Stomach (tissue), 9 donors: ENCODE data around the gene ATP11B. TPM values are rescaled to one million over a fixed set of nuclear protein-coding genes. Genes with fewer than 3 reads are reported as not detected.

Source experiments
- DNase-seq, 2 donors: peaks; one replicate each; pipeline versions ENCODE4 v3.0.0 to v3.0.0-alpha.2; 2013 to 2019
- H3K27ac ChIP-seq, 5 donors: fragments of 200-600 bp in 4 of 5; sonication (generic) in 4 of 5; one replicate each; pipeline ENCODE4 v1.5.1; 2013 to 2019; ENCODE audit warnings: mild to moderate bottlenecking in 1 of 5, moderate library complexity in 1 of 5
- H3K27me3 ChIP-seq, 3 donors: fragments of 200-600 bp; sonication (generic); one replicate each; pipeline ENCODE4 v1.5.1; 2017 to 2019; ENCODE audit warnings: mixed run types in 1 of 3
- H3K36me3 ChIP-seq, 4 donors: fragments of 200-600 bp; sonication (generic); 1 replicate in 3 of 4; 2 replicates in 1 of 4; pipeline ENCODE4 v1.5.1; 2016 to 2019
- H3K4me1 ChIP-seq, 4 donors: fragments of 200-600 bp; sonication (generic); one replicate each; pipeline ENCODE4 v1.5.1; 2016 to 2019
- H3K4me3 ChIP-seq, 4 donors: fragments of 200-600 bp; sonication (generic) in 3 of 4; one replicate each; pipeline ENCODE4 v1.5.1; 2016 to 2019; ENCODE audit warnings: mild to moderate bottlenecking in 1 of 4
- H3K9me3 ChIP-seq, 4 donors: fragments of 200-600 bp; sonication (generic); one replicate each; pipeline ENCODE4 v1.5.1; 2016 to 2019
- EP300 ChIP-seq: sonication (generic); formaldehyde crosslinking; IDR thresholded peaks from one replicate; pipeline ENCODE4 v1.6.1; 2017; ENCODE audit warnings: antibody characterized with exemption
- POLR2A ChIP-seq, 4 donors: fragments of 450-650 bp; IDR thresholded peaks; one replicate each; pipeline ENCODE4 v1.6.1; 2016; ENCODE audit warnings: antibody characterized with exemption in 4 of 4, control low read depth in 2 of 4, mild to moderate bottlenecking in 1 of 4, moderate library complexity in 1 of 4
- POLR2AphosphoS5 ChIP-seq, 3 donors: sonication (generic); formaldehyde crosslinking; IDR thresholded peaks; one replicate each; pipeline ENCODE4 v1.6.1; 2016; ENCODE audit warnings: antibody characterized with exemption in 3 of 3
- WGBS, 5 donors: extraction: QIAGEN DNeasy Blood & Tissue Kit in 3 of 5; methylation state at CpG; one replicate each; pipeline versions ENCODE4 v1.1.5 to v1.1.7; 2013 to 2018; 5-methylcytosine and 5-hydroxymethylcytosine counted together
- intact Hi-C: fragments of 100-400 bp; cut with DNase I; formaldehyde crosslinking; loops from one replicate; pipeline ENCODE4 v1.15.1; 2023; ENCODE audit warnings: low total_unique reads
- polyA plus RNA-seq, 3 donors: library from polyadenylated mRNA; stranded (reverse); fragments of 200-250 nt; gene quantifications; one replicate each; pipeline ENCODE4 v1.2.3, GENCODE V29; 2013
- total RNA-seq, 5 donors: library from RNA; depleted of rRNA; stranded (reverse); fragments of >200 nt; gene quantifications; one replicate each; pipeline versions ENCODE4 v1.1.0 to v1.2.3, GENCODE V29; 2014 to 2016
- TF ChIP-seq, protein P1 (sequence below), 7 experiments: fragments of 450-650 bp in 4 of 7; fragments of 200-600 bp in 3 of 7; sonication (generic) in 3 of 7; IDR thresholded peaks; one replicate each; pipeline ENCODE4 v1.5.1; 2016 to 2019; ENCODE audit warnings: antibody characterized with exemption in 7 of 7, control low read depth in 2 of 7, mild to moderate bottlenecking in 1 of 7
- donor health status: healthy with polysubstance abuse.
- donor health status: Bipolar disorder and iron deficiency.
- donor health status: healthy.

Gene ATP11B
- total and polyA plus RNA-seq, 8 donors = 9.6 to 449 (median 120) TPM

DNA sequence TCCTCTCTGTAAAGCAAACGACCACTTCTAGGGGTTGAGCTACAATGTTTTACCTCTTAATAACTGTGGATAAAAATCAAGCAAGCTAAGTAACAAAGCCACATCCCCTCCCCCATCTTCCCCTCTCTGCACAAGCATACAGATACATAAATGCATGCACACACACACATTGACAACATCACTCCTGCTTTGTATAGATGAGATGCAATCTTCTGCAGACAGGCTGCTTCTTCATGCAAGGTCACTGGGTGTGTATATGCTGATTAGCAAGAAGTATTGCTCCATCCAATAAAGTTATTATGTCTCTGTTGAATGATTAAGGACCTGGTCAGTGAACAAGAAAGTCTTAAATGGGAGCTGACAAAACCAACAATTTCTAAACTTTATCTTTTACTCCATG, 8.8 kb upstream of the ATP11B start:
- TF ChIP-seq, protein P1, sequence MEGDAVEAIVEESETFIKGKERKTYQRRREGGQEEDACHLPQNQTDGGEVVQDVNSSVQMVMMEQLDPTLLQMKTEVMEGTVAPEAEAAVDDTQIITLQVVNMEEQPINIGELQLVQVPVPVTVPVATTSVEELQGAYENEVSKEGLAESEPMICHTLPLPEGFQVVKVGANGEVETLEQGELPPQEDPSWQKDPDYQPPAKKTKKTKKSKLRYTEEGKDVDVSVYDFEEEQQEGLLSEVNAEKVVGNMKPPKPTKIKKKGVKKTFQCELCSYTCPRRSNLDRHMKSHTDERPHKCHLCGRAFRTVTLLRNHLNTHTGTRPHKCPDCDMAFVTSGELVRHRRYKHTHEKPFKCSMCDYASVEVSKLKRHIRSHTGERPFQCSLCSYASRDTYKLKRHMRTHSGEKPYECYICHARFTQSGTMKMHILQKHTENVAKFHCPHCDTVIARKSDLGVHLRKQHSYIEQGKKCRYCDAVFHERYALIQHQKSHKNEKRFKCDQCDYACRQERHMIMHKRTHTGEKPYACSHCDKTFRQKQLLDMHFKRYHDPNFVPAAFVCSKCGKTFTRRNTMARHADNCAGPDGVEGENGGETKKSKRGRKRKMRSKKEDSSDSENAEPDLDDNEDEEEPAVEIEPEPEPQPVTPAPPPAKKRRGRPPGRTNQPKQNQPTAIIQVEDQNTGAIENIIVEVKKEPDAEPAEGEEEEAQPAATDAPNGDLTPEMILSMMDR (IDR thresholded peaks at IDR 0.05) = no peak
- TF ChIP-seq POLR2AphosphoS5 (IDR thresholded peaks at IDR 0.05) (no peak), EP300 (no peak), POLR2A (IDR thresholded peaks at IDR 0.05) (no peak)
- H3K27me3 ChIP-seq = peaks cover 0 to 11% (median 0%) of the 10 kb centered on the region in 3 donors
- WGBS, 5 donors = 19 to 41% (median 34%) methylated on average over 1 of the region's 1 CpG
- H3K27ac ChIP-seq = no peak overlapping the region
- intact Hi-C loops = no loop called here
- no peaks in the 10 kb centered on the region for H3K36me3 ChIP-seq
- DNase-seq = no peak
- H3K9me3 ChIP-seq = no peaks in the 10 kb centered on the region
- H3K4me1 ChIP-seq = peaks cover 0 to 6% (median 0%) of the 10 kb centered on the region in 4 donors
- H3K4me3 ChIP-seq = no peak overlapping the region

DNA sequence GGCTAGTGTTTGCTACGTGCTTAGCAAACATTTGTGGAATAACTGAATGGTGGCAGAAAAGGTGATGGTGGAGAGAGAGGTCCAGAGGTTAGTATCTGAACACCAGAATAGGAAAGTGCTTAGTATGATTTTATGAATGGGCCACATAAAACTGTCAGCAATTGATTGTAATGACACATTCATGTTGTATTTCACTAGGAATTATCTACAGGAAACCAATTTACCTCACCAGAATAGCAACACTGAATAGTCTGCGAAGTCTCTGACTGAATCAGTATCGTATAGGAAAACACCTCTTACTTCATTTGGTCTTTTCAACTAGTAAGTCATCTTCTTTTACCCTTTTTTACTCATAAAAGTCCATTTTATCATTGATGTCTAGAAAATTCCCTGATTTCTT, 8.2 kb upstream of the ATP11B start:
- H3K27me3 ChIP-seq = peaks cover 0 to 11% (median 0%) of the 10 kb centered on the region in 3 donors
- no peaks in the 10 kb centered on the region for H3K36me3 ChIP-seq
- WGBS, 5 donors = 76 to 96% (median 92%) methylated on average over 3 of the region's 3 CpGs
- H3K9me3 ChIP-seq = no peaks in the 10 kb centered on the region
- H3K4me1 ChIP-seq = peaks cover 0 to 9% (median 0%) of the 10 kb centered on the region in 4 donors
- DNase-seq = no peak
- TF ChIP-seq EP300 (no peak), POLR2A (IDR thresholded peaks at IDR 0.05) (no peak), POLR2AphosphoS5 (IDR thresholded peaks at IDR 0.05) (no peak)
- TF ChIP-seq, protein P1 (IDR thresholded peaks at IDR 0.05) = no peak
- H3K4me3 ChIP-seq = no peak overlapping the region
- intact Hi-C loops = no loop called here
- no peak overlapping the region for H3K27ac ChIP-seq

DNA sequence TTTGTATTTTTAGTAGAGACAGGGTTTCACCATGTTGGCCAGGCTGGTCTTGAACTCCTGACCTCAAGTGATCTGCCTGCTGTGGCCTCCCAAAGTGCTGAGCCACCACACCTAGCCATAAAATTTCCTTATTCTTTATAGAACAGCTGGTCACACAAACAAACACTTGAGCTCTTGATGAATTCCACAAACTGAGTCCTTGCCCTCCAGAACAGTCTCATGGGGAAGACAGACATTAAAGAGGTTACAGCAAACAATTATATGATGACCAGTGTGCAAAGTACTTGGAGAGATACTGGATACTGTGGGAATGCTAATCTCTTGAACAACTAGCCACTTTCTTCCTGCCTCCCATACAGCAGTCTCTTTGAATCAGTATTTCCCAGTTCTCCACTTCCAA, 7.5 kb upstream of the ATP11B start:
- TF ChIP-seq, protein P1 (IDR thresholded peaks at IDR 0.05) = no peak
- TF ChIP-seq POLR2AphosphoS5 (IDR thresholded peaks at IDR 0.05) (no peak), EP300 (no peak), POLR2A (IDR thresholded peaks at IDR 0.05) (no peak)
- H3K27me3 ChIP-seq = peaks cover 0 to 11% (median 0%) of the 10 kb centered on the region in 3 donors
- intact Hi-C loops = no loop called here
- peaks cover 0 to 9% (median 0%) of the 10 kb centered on the region in 4 donors for H3K4me1 ChIP-seq
- H3K4me3 ChIP-seq = no peak overlapping the region
- H3K27ac ChIP-seq = no peak overlapping the region
- DNase-seq = no peak
- H3K9me3 ChIP-seq = no peaks in the 10 kb centered on the region
- H3K36me3 ChIP-seq = no peaks in the 10 kb centered on the region

DNA sequence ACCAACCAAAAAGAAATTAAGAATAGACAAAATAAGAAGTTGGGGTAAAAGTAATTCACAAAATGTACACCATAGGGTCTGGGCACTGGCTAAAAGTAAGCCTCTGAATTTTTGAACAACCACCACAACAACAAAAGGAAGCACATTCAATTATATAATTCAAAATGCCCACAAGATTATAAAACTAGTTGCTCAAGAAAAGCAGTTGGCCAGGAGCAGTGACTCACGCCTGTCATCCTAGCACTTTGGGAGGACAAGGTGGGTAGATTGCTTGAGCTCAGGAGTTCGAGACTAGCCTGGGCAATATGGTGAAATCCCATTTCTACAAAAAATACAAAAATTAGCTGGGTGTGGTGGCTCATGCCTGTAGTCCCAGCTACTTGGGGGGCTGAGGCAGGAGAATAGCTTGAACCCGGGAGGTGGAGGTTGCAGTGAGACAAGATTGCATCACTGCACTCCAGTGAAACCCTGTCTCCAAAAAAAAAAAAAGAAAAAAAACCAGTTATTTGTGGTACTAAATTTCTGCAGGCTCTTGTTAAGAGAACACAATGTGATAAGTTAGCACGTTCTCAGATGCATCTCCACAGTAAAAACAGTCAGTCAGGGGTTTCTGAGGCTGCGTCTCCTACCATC, 6.6 kb upstream of the ATP11B start:
- no peak for DNase-seq
- intact Hi-C loops = no loop called here
- Histone ChIP-seq H3K27me3 (peaks cover 0 to 11% (median 0%) of the 10 kb centered on the region in 3 donors), H3K4me1 (peaks cover 0 to 9% (median 0%) of the 10 kb centered on the region in 4 donors), H3K4me3 (no peak overlapping the region), H3K9me3 (no peaks in the 10 kb centered on the region), H3K36me3 (no peaks in the 10 kb centered on the region), H3K27ac (no peak overlapping the region)
- WGBS, 5 donors = 82 to 92% (median 89%) methylated on average over 5 of the region's 5 CpGs
- no peak for TF ChIP-seq POLR2A (IDR thresholded peaks at IDR 0.05)
- no peak for TF ChIP-seq POLR2AphosphoS5 (IDR thresholded peaks at IDR 0.05)
- no peak for TF ChIP-seq EP300
- TF ChIP-seq, protein P1 (IDR thresholded peaks at IDR 0.05) = no peak
